ENCODE data around the gene MYO18B.

MYO18B gene

GRCh38 chr22:25896098-25896497 lies 154.1 kb downstream of the MYO18B start:
- TF ChIP-seq CTCF (IDR thresholded peaks at IDR 0.05; ENCODE audit: low read depth, low read length): no peak

DNA sequence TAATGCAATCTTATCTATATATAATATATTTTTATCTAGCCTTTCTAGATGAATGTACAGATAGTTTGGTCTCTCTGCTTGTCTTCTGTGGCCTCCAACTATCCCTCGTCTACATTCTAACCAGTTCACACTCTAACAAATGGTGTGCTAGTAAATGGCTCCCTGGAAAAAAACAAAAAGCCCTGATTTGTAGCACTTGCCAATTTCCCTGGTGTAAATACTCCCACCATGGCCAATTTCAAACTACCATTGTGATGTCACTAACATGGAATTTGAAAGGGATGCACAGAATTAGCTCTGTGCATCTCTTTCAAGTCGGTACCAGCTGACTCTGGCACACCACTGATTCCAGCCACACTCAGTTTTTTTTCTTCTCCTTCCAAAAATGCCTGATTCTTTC lies 154.6 kb downstream of the MYO18B start:
- H3K4me3 ChIP-seq (ENCODE audit: low read depth, low read length): no peak overlapping the region
- no peak for TF ChIP-seq CTCF (IDR thresholded peaks at IDR 0.05; ENCODE audit: low read depth, low read length)

More at GRCh38 chr22:25896098-25896497, 154.1 kb downstream of the MYO18B start:
- no peak overlapping the region for H3K4me3 ChIP-seq (ENCODE audit: low read depth, low read length)

GRCh38 chr22:25898707-25899365 lies 156.8 kb downstream of the MYO18B start:
- no peak overlapping the region for H3K4me3 ChIP-seq (ENCODE audit: low read depth, low read length)
- TF ChIP-seq CTCF (IDR thresholded peaks at IDR 0.05; ENCODE audit: low read depth, low read length): no peak

GRCh38 chr22:25899566-25899965 lies 157.6 kb downstream of the MYO18B start:
- no peak for TF ChIP-seq CTCF (IDR thresholded peaks at IDR 0.05; ENCODE audit: low read depth, low read length)
- no peak overlapping the region for H3K4me3 ChIP-seq (ENCODE audit: low read depth, low read length)

DNA sequence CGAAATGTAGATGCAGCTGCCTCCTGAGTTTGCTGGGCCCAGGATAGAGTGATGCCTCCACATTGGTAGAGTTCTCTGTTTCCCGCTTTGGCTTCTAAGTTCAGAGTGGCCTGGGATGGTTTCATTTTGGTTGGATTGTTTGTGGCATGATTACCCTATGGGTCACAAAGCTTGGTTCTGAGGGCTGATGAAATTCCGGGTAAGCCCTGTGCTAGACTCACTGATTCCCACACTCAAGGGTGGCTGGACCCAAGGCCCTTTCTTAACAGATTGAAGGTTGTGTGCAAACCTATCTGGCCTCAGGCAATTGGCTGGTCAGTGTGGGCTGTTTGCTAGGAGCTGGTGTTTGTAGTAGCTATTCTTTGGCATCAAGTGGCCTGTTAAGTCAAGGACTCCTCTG lies 158.4 kb downstream of the MYO18B start:
- H3K4me3 ChIP-seq (ENCODE audit: low read depth, low read length): no peak overlapping the region

DNA sequence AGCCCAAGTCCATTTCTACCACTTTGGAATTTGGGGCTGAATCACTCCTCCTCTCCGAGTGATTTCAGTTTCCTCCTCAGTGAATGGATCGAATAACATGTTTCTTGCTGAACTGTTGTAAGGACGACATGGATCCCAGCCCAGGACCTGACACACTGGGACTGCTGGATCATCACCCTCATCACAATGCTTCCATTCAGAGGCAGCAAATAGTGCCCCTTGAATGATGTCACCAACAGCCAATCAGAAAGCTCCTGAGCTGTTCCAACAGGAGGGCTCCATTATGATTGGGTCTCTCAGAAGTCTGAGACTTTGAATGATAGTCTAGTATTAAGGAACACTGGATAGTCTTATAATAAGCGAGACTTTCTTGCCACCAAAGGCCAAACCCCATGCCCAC lies 158.9 kb downstream of the MYO18B start:
- H3K4me3 ChIP-seq (ENCODE audit: low read depth, low read length): no peak overlapping the region
- TF ChIP-seq CTCF (IDR thresholded peaks at IDR 0.05; ENCODE audit: low read depth, low read length): no peak

More for the DNA sequence above, 158.4 kb downstream of the MYO18B start:
- TF ChIP-seq CTCF (IDR thresholded peaks at IDR 0.05; ENCODE audit: low read depth, low read length): no peak

- no peak overlapping the region for H3K4me3 ChIP-seq (ENCODE audit: low read depth, low read length)
- no peak for TF ChIP-seq CTCF (IDR thresholded peaks at IDR 0.05; ENCODE audit: low read depth, low read length)
These were observed 160.4 kb downstream of the MYO18B start for GRCh38 chr22:25902402-25902801.

Measured in WI38 (cell line).